Activated CD4-positive, alpha-beta T cell treated with anti-CD3 and anti-CD28 coated beads, Interleukin-10, Interleukin-2, amounts not matched to agents 100 ng/mL and 50 ng/mL, durations not matched to agents 16 hours and 8 hours (primary cell): Measurements from ENCODE around the gene MAFG.

Experiments used
- DNase-seq: peaks from one replicate; pipeline ENCODE4 v3.0.0-alpha.2; 2020

Gene MAFG

GRCh38 chr17:81934850-81935708 is 7.5 kb upstream of the MAFG start:
- DNase-seq = no peak

DNA sequence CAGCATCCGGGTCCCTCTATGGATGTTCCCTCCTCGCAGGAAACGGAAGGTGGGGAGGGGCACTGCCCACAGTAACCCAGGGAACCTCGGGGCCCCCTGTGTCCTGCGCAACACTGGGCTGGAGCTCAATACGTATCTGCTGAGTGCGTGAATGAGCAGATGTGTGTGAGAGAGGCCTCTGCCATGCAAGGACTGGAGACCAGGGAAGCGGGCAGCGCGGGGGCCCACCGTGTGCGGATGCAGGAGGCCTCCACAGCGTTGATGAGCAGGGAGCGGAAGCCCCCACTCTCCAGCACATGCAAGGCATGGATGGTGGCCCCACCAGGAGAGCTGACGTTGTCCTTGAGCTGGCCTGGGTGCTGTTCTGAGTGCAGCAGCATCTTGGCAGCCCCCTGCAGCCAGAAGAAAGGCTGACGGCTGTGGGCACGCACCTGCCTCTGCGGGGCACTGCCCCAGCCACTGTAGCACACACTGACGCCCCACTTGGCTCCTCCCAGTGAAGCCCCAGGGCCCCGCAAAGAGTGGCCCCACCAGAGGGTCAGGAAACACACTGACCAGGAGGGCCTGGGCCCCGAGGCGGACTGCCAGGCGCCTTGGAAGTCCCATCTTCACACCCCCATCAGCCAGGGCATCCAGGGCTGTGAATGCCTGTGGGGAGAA is 6.7 kb upstream of the MAFG start:
- no peak for DNase-seq

DNA sequence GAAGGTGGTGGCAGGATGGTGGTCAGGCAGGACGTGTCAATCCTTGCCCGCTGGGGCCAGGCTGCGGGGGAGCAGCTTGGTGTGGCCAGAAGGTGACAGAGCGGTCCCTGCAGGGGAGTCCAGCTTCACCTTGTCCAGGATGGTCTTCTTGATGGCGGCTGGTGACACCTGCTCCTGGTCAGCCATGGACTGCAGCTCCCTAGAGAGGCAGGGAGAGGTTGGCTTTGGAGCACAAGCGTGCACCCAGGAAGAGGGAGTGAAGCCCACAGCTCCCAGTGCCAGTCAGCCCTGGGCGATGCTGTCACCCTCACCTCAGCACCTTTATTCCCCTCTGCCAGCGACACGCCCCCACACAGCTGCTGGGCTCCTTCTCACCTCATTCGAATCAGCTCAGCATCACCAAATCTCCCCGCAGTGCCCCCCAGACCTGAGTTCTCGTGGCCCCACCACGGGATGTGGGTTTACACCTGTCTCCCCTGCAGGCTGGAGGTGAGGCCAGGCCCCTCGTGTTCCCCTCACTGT is 5.7 kb upstream of the MAFG start:
- DNase-seq = no peak

DNA sequence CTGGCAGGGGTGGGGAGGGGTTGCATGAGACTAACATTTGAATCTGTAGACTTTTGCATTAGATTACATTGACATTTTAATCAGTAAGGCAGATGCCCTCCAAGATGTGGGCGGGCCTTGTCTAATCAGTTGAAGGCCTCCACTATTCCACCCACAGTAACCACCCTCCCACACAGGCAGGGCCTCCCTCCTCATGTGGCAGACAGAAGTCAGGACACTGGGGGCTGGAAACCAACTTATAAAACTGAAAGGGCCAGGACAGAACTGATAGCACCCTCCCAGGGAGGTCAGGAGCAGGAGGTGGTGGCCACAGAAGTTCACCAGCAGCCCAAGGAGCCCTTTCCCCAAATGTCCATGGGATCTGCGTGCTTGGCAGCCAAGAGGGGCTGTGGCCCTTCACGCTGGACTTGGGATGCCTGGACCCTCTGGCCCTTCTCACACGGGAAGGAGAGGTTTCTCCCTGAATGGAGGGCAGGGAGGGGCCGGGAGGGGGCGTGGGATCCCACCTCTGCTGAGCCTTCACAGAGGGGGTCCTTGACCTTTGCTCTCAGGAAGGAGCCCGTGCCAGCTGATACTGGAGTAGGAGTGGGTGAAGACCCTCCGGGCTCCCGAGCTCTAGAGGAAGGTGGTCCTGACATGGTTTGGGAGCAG is 4.9 kb upstream of the MAFG start:
- DNase-seq = no peak

DNA sequence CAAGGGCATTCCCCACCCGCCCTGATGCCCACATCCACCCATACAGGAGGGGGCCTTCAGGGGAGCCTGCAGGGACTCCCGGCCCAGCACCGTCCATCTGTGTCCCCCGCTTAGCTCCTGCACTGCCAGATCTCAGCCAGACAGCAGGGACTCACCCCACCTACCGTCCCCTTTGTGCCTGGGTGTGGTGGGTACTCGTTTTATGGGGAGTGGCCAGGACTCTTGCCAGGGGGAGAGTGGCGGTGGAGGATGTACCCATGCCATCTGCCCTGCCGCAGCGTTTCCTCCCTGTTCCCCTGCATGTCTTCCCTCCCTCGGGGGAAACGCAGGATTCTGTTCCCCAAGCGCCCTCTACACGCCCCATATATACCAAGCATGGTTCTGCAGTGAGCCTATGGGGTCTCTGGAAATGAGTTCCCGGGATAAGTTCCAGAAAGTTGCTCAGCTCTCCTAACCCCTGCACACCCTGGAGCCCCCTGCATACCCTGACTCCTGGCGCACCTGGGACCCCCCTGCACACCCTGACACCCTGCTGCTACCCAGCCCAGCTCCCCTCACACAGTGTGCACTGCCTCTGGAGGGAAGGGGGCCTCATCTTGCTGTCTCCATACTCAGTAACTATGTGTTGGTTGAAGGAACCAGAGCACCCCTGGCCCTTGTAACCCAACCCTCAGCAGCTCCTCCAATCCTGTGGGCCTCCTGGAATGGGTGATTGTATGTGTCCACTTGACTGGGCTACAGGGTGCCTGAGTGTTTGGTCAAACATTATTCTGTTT is 4.2 kb upstream of the MAFG start:
- DNase-seq = no peak

- no peak for DNase-seq
These were observed 3.6 kb upstream of the MAFG start for GRCh38 chr17:81931189-81931556.

- no peak for DNase-seq
These were observed 2.9 kb upstream of the MAFG start for GRCh38 chr17:81930142-81931125.

GRCh38 chr17:81929253-81930141 is 2.0 kb upstream of the MAFG start:
- DNase-seq = no peak

GRCh38 chr17:81928544-81929252 is 1.2 kb upstream of the MAFG start:
- no peak for DNase-seq

DNA sequence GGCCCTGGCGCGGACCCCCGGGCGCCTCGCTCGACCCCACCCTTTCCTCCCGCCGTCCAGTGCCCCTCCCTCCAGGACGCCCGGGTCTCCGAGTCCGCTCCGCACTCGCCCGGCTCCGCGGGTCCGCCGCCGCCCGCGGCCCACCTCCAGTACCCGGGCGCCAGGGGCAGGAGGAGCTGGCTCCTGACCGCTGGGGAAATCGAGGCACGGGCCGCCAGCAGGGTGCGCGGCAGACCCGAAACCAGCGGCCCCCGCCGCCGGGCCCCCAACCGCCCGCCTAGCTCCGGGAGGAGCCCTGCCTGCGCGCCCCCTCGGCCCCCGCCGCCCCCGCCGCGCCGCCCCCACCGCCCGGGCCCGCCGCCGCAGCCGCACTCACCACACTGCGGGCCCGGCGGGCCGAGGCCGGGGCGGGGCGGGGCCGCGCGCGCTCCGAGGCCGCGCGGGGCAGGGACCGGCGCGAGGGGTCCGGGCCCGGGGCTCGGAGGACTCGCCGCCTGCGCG is 333 bp downstream of the MAFG start:
- no peak for DNase-seq

DNA sequence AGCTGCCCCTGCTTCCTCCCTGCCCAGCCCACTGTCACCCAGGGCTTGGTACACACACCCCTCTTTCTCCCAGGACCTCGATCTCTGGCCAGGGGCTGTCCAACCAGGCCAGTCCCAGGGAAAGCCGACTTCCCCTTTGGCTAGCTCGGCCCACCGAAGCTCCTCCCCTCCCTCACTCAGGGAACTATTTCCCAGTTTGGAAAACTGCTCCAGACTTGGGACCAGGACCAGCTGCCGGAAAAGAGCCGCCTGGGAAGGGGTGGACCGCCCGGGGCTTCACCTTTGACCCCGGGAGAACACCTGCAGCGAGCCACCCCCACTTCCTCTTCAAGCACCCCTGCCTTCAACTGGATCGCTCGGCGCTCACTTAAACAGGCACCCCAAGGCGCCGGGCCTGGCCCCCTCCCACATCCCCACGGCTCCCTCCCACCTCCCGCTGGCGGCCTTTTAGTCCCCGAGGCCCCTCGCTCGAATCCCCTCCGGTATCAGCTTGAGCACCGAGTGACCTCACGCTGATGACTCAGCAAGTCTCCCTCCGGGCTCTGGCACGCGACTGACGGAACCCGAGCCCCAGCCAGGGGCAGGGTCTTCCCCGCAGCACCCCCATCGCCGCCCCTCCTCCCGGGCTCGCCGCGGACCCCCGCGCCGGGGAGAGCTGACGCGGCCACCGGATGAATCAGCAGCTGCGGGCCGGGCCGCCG is 934 bp downstream of the MAFG start:
- peak; percentile 74 for DNase-seq

- no peak for DNase-seq
These were observed 1.6 kb downstream of the MAFG start for GRCh38 chr17:81925860-81926450.

GRCh38 chr17:81924557-81925532 is 2.7 kb downstream of the MAFG start:
- DNase-seq = peak; percentile 44

DNA sequence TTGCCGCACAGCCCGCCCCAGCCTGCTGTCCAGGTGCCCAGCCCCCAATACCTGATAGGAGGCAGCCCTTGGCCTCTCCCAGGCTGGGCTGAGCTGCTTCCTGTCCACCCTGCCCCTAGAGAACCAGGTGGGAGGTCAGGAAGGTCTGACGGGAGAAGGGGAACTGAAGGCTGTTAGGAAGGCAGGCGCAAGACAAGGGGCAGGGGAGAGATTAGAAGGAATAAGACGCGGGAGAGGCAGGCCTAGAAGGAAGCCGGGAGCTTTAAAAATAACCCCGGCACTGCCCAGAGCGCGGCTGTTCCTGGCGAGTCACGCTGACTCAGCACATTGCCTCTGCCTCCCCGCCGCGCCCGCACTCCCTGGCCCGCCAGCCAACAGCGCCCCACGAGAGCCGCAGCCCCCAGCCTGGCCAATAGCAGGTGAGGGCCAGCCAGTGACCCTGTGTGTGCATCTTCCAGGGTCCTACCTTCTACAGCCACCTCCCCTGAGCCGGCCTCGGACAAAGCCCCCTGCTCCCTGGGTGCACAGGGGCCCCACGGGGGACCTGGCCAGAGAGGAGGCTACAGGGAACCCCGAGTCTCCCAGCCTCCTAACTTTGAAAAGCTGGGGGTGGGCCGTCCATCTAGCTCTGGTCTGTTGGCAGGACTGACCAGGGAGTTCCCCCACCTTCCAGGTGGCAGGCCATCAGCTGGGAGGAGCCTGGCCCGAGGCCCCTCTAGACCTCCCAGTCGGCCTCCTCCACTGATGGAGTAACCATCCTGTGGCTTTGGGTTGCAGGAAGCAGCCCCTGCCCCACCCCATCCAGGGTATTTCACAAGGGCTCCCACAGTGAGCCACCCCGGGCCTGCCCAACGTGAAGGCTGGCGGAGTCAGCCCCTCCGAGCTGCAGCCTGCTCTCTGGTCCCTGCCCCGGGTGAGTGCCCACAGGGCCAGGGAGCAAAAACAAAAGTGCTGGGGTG is 4.0 kb downstream of the MAFG start:
- no peak for DNase-seq

DNA sequence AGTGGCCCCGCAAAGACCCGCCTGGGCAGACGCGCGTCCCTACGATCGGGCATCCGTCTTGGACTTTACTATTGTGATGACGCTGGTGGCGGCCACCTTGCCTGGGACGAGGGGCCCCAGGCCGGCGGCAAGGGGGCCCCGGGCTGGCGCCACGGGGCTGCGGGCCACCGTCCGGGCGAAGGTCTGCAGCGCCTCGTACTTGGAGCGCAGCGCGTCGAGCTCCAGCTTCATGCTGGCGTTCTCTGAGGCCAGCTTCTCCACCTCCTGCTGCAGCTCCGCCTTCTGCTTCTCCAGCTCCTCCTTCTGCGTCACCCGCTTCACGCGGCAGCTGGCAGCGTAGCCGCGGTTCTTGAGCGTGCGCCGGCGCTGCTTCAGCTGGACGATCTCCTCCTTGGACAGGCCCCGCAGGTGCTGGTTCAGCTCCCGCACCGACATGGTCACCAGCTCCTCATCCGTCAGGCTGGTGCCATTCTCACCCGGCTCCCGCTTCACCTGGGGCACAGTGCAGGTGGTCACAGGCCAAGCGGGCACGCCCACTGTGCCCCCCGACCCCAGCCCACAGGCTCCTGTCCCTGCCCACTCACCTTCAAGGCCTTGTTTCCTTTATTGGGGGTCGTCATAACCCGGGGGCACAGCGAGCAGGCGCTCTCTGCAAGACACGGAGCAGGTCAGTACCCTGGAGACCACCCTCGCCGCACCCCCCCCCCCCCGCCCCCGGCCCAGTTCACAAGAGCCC is 4.8 kb downstream of the MAFG start:
- DNase-seq = no peak
